ENCODE measurements around the gene XPO5. TPM values are rescaled to one million over a fixed set of nuclear protein-coding genes. Genes with fewer than 3 reads are reported as not detected.

XPO5 gene
- total RNA-seq, 1 donor = 43.2 TPM

GRCh38 chr6:43588194-43588593 is 12.4 kb upstream of the XPO5 start:
- H3K4me3 ChIP-seq (ENCODE audit: low read depth, low read length) = no peak overlapping the region
- TF ChIP-seq, protein P1, sequence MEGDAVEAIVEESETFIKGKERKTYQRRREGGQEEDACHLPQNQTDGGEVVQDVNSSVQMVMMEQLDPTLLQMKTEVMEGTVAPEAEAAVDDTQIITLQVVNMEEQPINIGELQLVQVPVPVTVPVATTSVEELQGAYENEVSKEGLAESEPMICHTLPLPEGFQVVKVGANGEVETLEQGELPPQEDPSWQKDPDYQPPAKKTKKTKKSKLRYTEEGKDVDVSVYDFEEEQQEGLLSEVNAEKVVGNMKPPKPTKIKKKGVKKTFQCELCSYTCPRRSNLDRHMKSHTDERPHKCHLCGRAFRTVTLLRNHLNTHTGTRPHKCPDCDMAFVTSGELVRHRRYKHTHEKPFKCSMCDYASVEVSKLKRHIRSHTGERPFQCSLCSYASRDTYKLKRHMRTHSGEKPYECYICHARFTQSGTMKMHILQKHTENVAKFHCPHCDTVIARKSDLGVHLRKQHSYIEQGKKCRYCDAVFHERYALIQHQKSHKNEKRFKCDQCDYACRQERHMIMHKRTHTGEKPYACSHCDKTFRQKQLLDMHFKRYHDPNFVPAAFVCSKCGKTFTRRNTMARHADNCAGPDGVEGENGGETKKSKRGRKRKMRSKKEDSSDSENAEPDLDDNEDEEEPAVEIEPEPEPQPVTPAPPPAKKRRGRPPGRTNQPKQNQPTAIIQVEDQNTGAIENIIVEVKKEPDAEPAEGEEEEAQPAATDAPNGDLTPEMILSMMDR (IDR thresholded peaks at IDR 0.05; ENCODE audit: insufficient read depth, low read depth, low read length) = no peak

DNA sequence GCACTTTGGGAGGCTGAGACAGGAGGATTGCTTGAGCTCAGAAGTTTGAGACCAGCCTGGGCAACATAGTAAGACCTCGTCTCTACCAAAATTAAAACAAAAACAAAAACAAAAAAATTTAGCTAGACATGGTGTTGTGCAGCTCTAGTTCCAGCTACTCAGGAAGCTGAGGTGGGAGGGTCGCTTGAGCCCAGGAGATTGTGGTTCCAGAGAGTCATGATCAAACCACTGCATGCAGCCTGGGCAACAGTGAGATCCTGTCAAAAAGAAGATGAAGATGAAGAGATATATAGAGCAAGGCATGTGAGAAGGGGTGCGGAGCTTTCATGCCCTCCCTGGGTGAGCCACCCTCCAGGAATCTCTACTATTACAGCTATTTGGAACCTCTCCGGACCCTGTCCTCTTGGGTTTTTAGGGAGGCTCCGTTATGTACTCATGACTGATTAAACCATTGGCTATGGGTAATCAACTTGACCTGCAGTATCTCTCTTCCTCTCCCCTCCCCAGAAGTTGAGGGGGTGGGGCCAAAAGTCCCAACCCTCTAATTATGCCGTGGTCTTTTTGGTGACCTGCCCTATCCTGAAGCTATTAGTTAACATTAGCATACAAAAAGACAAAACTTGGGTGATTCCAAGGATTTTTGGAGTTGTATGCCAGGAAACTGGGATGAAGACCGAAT is 9.2 kb upstream of the XPO5 start:
- TF ChIP-seq, protein P1 (IDR thresholded peaks at IDR 0.05; ENCODE audit: insufficient read depth, low read depth, low read length) = no peak
- H3K4me3 ChIP-seq (ENCODE audit: low read depth, low read length) = no peak overlapping the region
- no peak for DNase-seq (ENCODE audit: low read depth)

More at GRCh38 chr6:43588194-43588593, 12.4 kb upstream of the XPO5 start:
- DNase-seq (ENCODE audit: low read depth) = no peak

GRCh38 chr6:43582911-43583310 is 7.1 kb upstream of the XPO5 start:
- DNase-seq (ENCODE audit: low read depth) = no peak
- TF ChIP-seq, protein P1 (IDR thresholded peaks at IDR 0.05; ENCODE audit: insufficient read depth, low read depth, low read length) = no peak

GRCh38 chr6:43579171-43579570 is 3.3 kb upstream of the XPO5 start:
- DNase-seq (ENCODE audit: low read depth) = peak; percentile 3
- TF ChIP-seq, protein P1 (IDR thresholded peaks at IDR 0.05; ENCODE audit: insufficient read depth, low read depth, low read length) = no peak
- H3K4me3 ChIP-seq (ENCODE audit: low read depth, low read length) = no peak overlapping the region

More at GRCh38 chr6:43582911-43583310, 7.1 kb upstream of the XPO5 start:
- no peak overlapping the region for H3K4me3 ChIP-seq (ENCODE audit: low read depth, low read length)

DNA sequence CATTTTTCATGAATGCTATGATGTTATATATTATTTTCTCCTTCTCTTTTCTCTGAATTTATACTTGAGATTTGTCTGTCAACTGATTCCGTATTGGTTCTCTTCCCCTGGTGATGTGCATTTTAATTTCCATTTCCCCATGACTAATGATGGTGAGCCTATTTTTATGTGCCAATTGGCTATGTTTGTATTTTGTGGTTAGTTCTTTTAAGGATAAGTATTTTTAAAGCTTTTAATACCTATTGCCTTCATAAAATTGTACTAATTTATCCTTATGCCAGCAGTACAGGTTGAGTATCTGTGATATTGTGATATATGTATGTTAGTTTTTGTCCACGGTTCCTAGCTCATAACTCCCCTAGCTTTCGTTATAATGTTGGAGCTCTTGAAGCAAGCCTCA is 2.9 kb upstream of the XPO5 start:
- TF ChIP-seq, protein P1 (IDR thresholded peaks at IDR 0.05; ENCODE audit: insufficient read depth, low read depth, low read length) = no peak
- peak; percentile 24 for DNase-seq (ENCODE audit: low read depth)
- no peak overlapping the region for H3K4me3 ChIP-seq (ENCODE audit: low read depth, low read length)

GRCh38 chr6:43575105-43575771 is 600 bp downstream of the XPO5 start:
- DNase-seq (ENCODE audit: low read depth) = peak; percentile 41
- H3K4me3 ChIP-seq (ENCODE audit: low read depth, low read length) = peak overlapping the region; percentile 97
- TF ChIP-seq, protein P1 (IDR thresholded peaks at IDR 0.05; ENCODE audit: insufficient read depth, low read depth, low read length) = no peak
